MV-4-11 (cell line): ENCODE measurements around the gene TNFAIP8.
A peak's percentile ranks its signal among the peaks of the same experiment; 100 is the strongest.
"Not testable (repeated sequence)": the region's sequence is repeated elsewhere in the genome, so short reads cannot be mapped to it uniquely, and the experiment has no call there.

Source experiments
- DNase-seq: peaks from one replicate; lab custom pipeline; 2025; lab: John Stamatoyannopoulos, UW

Gene TNFAIP8

DNA sequence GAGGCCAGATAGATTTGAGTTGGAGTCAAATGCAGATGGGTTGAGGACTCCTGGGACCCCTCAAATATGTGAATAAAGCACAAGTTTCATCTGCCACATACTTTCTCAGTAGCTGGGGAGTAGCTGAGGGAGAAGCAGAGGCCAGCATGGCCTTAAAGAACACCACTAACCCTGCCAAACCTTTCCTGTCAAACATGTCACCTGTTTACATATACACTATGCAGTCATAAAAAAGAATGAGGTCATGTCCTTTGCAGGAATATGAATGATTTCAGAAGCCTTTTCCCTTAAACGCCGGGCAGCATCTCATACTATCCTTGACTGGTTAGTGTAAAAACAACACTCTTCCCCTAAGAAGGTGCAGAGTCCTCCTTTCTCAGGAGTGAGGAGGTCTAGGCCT, 71.2 kb downstream of the TNFAIP8 start:
- DNase-seq, result no peak

DNA sequence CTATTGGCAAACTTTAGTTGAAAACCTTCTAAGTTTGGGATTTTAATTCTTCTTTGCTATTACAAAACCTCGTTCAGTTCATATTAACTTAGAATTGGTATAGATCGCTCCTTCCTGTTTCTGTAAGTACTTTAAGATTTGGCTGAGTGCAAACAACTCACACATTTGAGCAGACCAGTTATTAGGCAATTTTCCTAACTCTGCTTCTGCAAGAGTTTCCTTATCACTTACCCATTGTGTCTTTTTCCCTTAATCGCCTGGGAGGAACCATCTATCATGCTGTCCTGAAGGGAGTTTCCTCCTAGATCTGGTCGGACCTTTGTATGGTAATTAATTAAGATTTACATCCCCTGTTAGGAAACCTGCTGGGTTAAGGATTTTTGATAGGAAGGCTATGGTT, 71.8 kb downstream of the TNFAIP8 start:
- DNase-seq, result peak; percentile 72

DNA sequence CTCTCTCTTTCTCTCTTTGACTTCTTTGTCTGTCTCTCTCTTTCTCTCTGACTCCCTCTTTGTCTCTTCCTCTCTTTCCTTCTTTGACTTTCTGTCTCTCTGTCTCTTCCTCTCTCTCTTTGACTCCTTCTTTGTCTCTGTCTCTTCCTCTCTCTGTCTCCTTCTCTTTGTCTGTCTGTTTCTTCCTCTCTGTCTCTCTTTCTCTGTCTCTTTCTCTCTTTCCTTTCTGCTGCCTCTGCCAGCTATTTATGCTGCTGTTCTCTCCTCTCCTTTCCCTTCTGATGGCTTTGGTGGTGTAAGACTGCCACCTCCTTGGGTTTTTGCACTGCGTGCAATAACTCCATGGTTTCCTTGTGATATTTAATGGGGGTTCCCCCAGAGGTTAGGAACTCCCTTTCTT, 72.3 kb downstream of the TNFAIP8 start:
- DNase-seq, result not testable (repeated sequence)

DNA sequence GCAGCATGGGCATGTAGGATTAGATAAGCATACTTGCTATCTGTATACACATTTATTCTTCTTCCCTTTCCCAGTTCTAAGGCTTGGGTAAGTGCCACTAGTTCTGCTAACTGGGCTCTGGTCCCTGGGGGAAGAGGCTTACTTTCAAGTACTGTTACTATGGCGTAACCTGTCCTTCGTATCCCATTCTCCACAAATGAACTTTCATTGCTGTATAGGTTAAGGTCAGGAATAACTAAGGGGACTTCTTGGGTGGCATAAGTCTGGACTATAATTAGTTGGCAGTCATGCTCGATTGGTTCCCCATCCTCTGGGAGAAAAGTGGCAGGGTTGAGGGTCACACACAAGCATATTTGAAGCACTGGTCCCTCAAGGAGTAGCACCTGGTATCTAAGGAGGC, 72.8 kb downstream of the TNFAIP8 start:
- DNase-seq, result not testable (repeated sequence)

DNA sequence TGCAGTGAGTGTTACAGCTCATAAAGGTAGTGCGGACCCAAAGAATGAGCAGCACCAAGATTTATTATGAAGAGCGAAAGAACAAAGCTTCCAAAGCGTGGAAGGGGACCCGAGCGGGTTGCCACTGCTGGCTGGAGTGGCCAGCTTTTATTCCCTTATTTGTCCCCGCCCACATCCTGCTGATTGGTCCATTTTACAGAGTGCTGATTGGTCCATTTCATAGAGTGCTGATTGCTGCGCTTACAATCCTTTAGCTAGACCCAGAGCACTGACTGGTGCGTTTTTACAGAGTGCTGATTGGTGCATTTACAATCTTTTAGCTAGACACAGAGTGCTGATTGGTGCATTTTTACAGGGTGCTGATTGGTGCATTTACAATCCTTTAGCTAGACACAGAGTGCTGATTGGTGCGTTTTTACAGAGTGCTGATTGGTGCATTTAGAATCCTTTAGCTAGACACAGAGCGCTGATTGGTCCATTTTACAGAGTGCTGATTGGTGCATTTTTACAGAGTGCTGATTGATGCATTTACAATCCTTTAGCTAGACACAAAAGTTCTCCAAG, 76.9 kb downstream of the TNFAIP8 start:
- not testable (repeated sequence) for DNase-seq

DNA sequence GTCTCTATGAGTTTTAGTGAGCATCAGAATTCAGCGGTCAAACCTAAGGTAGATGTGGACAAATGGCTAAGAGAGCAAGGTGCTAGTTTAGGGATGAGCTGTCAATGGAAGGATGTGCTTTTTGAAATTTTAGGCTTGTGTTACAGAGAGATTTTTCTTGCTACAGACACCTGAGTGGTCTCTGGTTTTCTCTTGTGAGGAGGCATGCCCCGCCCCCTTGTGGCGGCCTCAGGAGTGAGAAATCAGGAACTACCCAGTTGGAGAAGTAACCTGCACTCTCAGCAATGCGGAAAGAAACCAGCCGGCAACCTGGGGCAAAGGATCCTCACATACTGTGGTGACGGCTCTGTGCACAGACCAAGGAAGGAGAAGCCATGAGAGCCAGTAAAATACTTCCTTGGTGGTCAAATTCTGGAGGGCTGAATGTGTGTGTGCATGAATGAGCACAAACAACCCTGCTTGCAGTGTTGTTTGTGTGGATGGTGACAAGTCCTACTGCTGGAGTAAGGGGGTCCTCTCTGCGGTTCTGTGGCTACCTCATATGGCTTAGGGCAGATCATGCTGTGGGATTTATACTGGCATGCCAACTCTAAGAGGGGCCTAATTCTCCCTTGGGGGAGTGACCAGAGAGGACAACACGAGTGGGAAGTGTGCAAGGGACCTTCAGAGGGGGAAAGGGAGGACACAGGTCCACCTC, 79.8 kb downstream of the TNFAIP8 start:
- DNase-seq, result peak; percentile 71

DNA sequence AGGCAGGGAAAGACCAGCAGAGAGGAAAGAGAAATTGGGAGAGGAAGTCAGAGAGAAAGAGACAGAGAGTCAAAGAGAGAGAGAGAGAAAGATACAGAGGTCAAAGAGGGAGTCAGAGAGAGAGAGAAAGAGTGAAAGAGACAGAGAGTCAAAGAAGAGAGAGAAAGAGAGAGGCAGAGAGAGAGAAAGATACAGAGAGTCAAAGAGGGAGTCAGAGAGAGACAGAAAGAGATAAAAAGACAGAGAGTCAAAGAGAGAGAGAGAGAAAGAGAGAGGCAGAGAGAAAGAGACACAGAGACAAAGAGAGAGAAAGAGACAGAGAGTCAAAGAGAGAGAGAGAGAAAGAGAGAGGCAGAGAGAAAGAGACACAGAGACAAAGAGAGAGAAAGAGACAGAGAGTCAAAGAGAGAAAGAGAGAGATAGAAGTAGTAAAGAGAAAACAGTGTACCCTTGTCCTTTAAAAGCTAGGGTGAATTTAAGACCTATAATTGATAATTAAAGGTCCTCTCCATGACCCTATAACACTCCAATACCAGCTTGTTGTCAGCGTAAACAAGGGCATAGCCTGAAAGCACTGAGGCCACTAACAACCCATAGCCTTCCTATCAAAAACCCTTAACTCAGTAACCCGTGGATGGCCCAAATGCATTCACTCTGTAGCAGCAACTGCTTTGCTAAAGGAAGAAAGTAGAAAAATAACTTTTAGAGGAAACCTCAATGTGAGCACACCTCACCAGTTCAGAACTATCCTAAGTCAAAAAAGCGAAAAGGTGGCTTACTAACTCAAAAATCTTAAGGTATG, 82.2 kb downstream of the TNFAIP8 start:
- DNase-seq, result not testable (repeated sequence)

DNA sequence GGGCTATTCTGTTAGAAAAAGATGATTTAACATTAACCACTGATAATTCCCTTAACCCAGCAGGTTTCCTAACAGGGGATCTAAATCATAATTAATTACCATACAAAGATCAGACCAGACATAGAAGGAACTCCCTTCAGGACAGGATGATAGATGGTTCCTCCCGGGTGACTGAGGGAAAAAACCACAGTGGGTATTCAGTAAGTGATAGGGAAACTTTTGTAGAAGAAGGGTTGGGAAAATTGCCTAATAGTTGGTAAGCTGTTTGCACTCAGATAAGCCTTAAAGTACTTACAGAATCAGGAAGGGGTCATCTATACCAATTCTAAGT, 82.7 kb downstream of the TNFAIP8 start:
- peak; percentile 90 for DNase-seq

DNA sequence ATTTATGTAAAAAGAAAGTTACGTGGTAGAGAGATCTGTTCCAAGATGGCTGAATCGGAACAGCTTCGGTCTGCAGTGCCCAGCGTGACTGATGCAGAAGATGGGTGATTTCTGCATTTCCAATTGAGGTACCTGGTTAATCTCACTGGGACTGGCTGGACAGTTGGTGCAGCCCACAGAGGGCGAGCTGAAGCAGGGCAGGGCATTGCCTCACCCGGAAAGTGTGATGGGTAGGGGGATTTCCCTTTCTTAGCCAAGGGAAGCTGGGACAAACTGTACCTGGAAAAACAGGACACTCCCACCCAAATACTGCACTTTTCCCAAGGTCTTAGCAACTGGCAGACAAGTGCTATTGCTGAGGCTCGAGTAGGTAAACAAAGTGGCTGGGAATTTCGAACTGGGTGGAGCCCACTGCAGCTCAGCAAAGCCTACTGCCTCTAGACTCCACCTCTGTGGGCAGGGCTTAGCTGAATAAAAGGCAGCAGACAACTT, 83.4 kb downstream of the TNFAIP8 start:
- no peak for DNase-seq

DNA sequence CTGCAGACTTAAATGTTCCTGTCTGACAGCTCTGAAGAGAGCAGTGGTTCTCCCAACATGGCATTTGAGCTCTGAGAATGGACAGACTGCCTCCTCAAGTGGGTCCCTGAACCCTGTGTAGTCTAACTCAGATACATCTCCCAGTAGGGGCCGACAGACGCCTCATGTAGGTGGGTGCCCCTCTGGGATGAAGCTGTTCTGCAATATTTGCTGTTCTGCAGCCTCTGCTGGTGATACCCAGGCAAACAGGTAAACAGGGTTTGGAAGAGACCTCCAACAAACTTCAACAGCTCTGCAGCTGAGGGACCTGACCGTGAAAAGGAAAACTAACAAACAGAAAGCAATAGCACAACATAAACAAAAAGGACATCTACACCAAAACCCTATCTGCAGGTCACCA, 83.8 kb downstream of the TNFAIP8 start:
- DNase-seq, result not testable (repeated sequence)

DNA sequence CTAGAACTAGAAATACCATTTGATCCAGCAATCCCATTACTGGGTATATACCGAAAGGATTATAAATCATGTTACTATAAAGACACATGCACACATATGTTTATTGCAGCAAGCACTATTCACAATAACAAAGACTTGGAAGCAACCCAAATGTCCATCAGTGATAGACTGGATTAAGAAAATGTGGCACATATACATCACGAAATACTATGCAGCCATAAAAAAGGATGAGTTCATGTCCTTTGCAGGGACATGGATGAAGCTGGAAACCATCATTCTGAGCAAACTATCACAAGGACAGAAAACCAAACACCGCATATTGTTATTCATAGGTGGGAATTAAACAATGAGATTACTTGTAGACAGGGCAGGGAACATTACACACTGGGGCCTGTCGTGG, 88.8 kb downstream of the TNFAIP8 start:
- DNase-seq, result not testable (repeated sequence)

DNA sequence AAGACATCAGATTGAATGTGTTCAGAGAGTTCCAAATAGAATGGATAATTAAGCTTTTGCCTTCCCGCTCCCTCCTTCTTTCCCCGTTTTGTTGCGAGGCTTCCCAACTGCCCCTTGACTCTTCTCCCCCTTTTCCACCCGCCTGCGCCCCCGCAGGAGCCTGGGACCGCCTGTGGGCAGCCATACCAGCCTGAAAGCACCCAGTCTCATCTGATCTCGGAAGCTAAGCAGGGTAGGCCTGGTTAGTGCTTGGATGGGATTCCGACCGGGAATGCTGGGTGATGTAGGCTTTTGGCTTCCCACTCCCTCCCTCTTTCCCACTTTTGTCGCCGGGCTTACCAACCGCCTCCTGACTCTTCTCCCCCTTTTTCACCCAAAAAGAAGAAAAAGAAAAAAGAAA, 89.7 kb downstream of the TNFAIP8 start:
- DNase-seq, result no peak
